ACC112 (cell line): ENCODE results near the gene ANXA6.

ENCODE experiments used
- H2AFZ ChIP-seq: fragments of 200-600 bp; sonication (generic); one replicate; pipeline ENCODE4 v1.6.0; 2017; ENCODE audit warnings: antibody characterized with exemption, low read length; ENCODE audit not compliant: unreplicated experiment
- H3K27ac ChIP-seq: fragments of 200-600 bp; sonication (generic); 2 replicates; pipeline ENCODE4 v1.5.1; 2014; ENCODE audit warnings: low read depth, mild to moderate bottlenecking, antibody characterized with exemption, low read length, moderate library complexity
- H3K27me3 ChIP-seq: fragments of 200-600 bp; sonication (generic); 2 replicates; pipeline ENCODE4 v1.6.1; 2014; ENCODE audit warnings: mild to moderate bottlenecking, antibody characterized with exemption, low read length, moderate library complexity, mixed read lengths; ENCODE audit not compliant: insufficient read depth
- H3K36me3 ChIP-seq: fragments of 200-600 bp; sonication (generic); 2 replicates; pipeline ENCODE4 v1.6.1; 2016; ENCODE audit warnings: mild to moderate bottlenecking, antibody characterized with exemption, low read length, moderate library complexity, mixed read lengths; ENCODE audit not compliant: insufficient read depth
- H3K4me1 ChIP-seq: fragments of 200-600 bp; sonication (generic); one replicate; pipeline ENCODE4 v1.6.1; 2016; ENCODE audit warnings: low read length, mixed read lengths; ENCODE audit not compliant: insufficient read depth, unreplicated experiment, control insufficient read depth
- H3K4me3 ChIP-seq: fragments of 200-600 bp; sonication (generic); 2 replicates; pipeline ENCODE4 v1.5.1; 2014; ENCODE audit warnings: mild to moderate bottlenecking, low read depth, low read length
- H3K79me2 ChIP-seq: fragments of 200-600 bp; sonication (generic); one replicate; pipeline ENCODE4 v1.6.0; 2016; ENCODE audit warnings: low read length; ENCODE audit not compliant: control insufficient read depth, unreplicated experiment, insufficient read depth

Gene ANXA6

GRCh38 chr5:151128817-151129216 is 28.8 kb downstream of the ANXA6 start:
- no peak overlapping the region for H2AFZ ChIP-seq
- H3K4me3 ChIP-seq: no peak overlapping the region
- H3K27me3 ChIP-seq: no peaks in the 10 kb centered on the region
- no peak overlapping the region for H3K27ac ChIP-seq
- no peaks in the 10 kb centered on the region for H3K79me2 ChIP-seq
- peaks cover 3% of the 10 kb centered on the region for H3K4me1 ChIP-seq
- peaks cover 19% of the 10 kb centered on the region; the same call in 1 of the 2 replicates for H3K36me3 ChIP-seq

- no peaks in the 10 kb centered on the region for H3K79me2 ChIP-seq
- no peak overlapping the region for H3K4me3 ChIP-seq
- H2AFZ ChIP-seq: no peak overlapping the region
- peaks cover 11% of the 10 kb centered on the region; the same call in 1 of the 2 replicates for H3K36me3 ChIP-seq
- no peak overlapping the region for H3K27ac ChIP-seq
- no peaks in the 10 kb centered on the region for H3K27me3 ChIP-seq
- H3K4me1 ChIP-seq: peaks cover 7% of the 10 kb centered on the region
Observed at GRCh38 chr5:151127926-151128325, 29.7 kb downstream of the ANXA6 start.

- no peak overlapping the region for H3K4me3 ChIP-seq
- no peaks in the 10 kb centered on the region for H3K27me3 ChIP-seq
- no peak overlapping the region for H2AFZ ChIP-seq
- peaks cover 7% of the 10 kb centered on the region for H3K4me1 ChIP-seq
- H3K27ac ChIP-seq: no peak overlapping the region
- H3K79me2 ChIP-seq: no peaks in the 10 kb centered on the region
- H3K36me3 ChIP-seq: peaks cover 21% of the 10 kb centered on the region; the same call in 1 of the 2 replicates
Observed at GRCh38 chr5:151126199-151126645, 31.4 kb downstream of the ANXA6 start.

- Histone ChIP-seq H3K36me3 (peaks cover 19% of the 10 kb centered on the region; the same call in 1 of the 2 replicates), H3K4me3 (no peak overlapping the region), H3K79me2 (no peaks in the 10 kb centered on the region), H3K4me1 (peaks cover 7% of the 10 kb centered on the region), H3K27me3 (no peaks in the 10 kb centered on the region), H3K27ac (no peak overlapping the region), H2AFZ (no peak overlapping the region)
Observed at GRCh38 chr5:151125421-151125820, 32.2 kb downstream of the ANXA6 start.

GRCh38 chr5:151123897-151124751 is 33.5 kb downstream of the ANXA6 start:
- Histone ChIP-seq H3K4me3 (no peak overlapping the region), H3K27me3 (no peaks in the 10 kb centered on the region), H3K36me3 (peaks cover 22% of the 10 kb centered on the region; the same call in 1 of the 2 replicates), H3K79me2 (no peaks in the 10 kb centered on the region), H3K4me1 (peaks cover 7% of the 10 kb centered on the region), H2AFZ (no peak overlapping the region), H3K27ac (no peak overlapping the region)

GRCh38 chr5:151122828-151123227 is 34.8 kb downstream of the ANXA6 start:
- Histone ChIP-seq H3K4me3 (no peak overlapping the region), H3K4me1 (peaks cover 7% of the 10 kb centered on the region), H2AFZ (no peak overlapping the region), H3K36me3 (peaks cover 23% of the 10 kb centered on the region; the same call in 1 of the 2 replicates), H3K79me2 (no peaks in the 10 kb centered on the region), H3K27me3 (no peaks in the 10 kb centered on the region), H3K27ac (no peak overlapping the region)

GRCh38 chr5:151121665-151122064 is 35.9 kb downstream of the ANXA6 start:
- Histone ChIP-seq H2AFZ (no peak overlapping the region), H3K36me3 (peaks cover 23% of the 10 kb centered on the region; the same call in 1 of the 2 replicates), H3K79me2 (no peaks in the 10 kb centered on the region), H3K27ac (no peak overlapping the region), H3K27me3 (no peaks in the 10 kb centered on the region), H3K4me3 (no peak overlapping the region), H3K4me1 (peaks cover 7% of the 10 kb centered on the region)

GRCh38 chr5:151121095-151121494 is 36.5 kb downstream of the ANXA6 start:
- Histone ChIP-seq H3K4me1 (peaks cover 7% of the 10 kb centered on the region), H3K36me3 (peaks cover 23% of the 10 kb centered on the region; the same call in 1 of the 2 replicates), H3K4me3 (no peak overlapping the region), H3K79me2 (no peaks in the 10 kb centered on the region), H3K27me3 (no peaks in the 10 kb centered on the region), H3K27ac (no peak overlapping the region), H2AFZ (no peak overlapping the region)

GRCh38 chr5:151118913-151119575 is 38.5 kb downstream of the ANXA6 start:
- H3K4me1 ChIP-seq: peaks cover 5% of the 10 kb centered on the region
- H2AFZ ChIP-seq: no peak overlapping the region
- peaks cover under 1% of the 10 kb centered on the region for H3K79me2 ChIP-seq
- no peak overlapping the region for H3K27ac ChIP-seq
- H3K27me3 ChIP-seq: no peaks in the 10 kb centered on the region
- no peak overlapping the region for H3K4me3 ChIP-seq
- peaks cover 18% of the 10 kb centered on the region for H3K36me3 ChIP-seq

- Histone ChIP-seq H3K27me3 (no peaks in the 10 kb centered on the region), H3K4me3 (no peak overlapping the region), H3K4me1 (no peaks in the 10 kb centered on the region), H2AFZ (no peak overlapping the region), H3K79me2 (peaks cover 3% of the 10 kb centered on the region), H3K36me3 (peaks cover 15% of the 10 kb centered on the region), H3K27ac (no peak overlapping the region)
Observed at GRCh38 chr5:151115272-151115905, 42.2 kb downstream of the ANXA6 start.
